ENCODE data around the gene CD300LB.

- TF ChIP-seq TAF1 (IDR thresholded peaks at IDR 0.05; ENCODE audit: borderline replicate concordance, low read depth, low read length) (no peak), POLR2A (IDR thresholded peaks at IDR 0.05; ENCODE audit: low read depth, low read length) (no peak)
These were observed 4.6 kb downstream of the CD300LB start for GRCh38 chr17:74526681-74527080.

Data from GM12892 (cell line).